PFSK-1 (cell line): ENCODE results near the gene ATXN1.

Source experiments
- FOXP2 ChIP-seq: optimal IDR thresholded peaks from 2 replicates; pipeline ENCODE3; 2011; ENCODE audit warnings: borderline replicate concordance, control low read depth, inconsistent platforms; ENCODE audit not compliant: insufficient read depth; ENCODE audit errors: extremely low read length, extremely low read depth
- POLR2AphosphoS5 ChIP-seq: IDR thresholded peaks from 2 replicates; pipeline ENCODE4 v1.6.1; 2012; ENCODE audit warnings: low read depth, mild to moderate bottlenecking, control low read depth, low read length, moderate library complexity
- REST ChIP-seq, 2 experiments: IDR thresholded peaks; 2 replicates each; pipeline versions ENCODE4 v1.6.1 to v1.8.0; 2011 to 2012; ENCODE audit warnings: low read depth in 2 of 2, low read length in 2 of 2, control low read depth in 1 of 2, inconsistent platforms in 1 of 2, mild to moderate bottlenecking in 1 of 2, moderate library complexity in 1 of 2; ENCODE audit not compliant: insufficient read depth in 1 of 2
- SIN3A ChIP-seq: IDR thresholded peaks from 2 replicates; pipeline ENCODE4 v1.6.1; 2012; ENCODE audit warnings: mild to moderate bottlenecking, low read length, moderate library complexity, borderline replicate concordance; ENCODE audit not compliant: insufficient read depth
- TAF1 ChIP-seq: IDR thresholded peaks from 2 replicates; pipeline ENCODE4 v1.6.1; 2012; ENCODE audit warnings: low read length, control low read depth, borderline replicate concordance; ENCODE audit not compliant: insufficient read depth

The ATXN1 gene

DNA sequence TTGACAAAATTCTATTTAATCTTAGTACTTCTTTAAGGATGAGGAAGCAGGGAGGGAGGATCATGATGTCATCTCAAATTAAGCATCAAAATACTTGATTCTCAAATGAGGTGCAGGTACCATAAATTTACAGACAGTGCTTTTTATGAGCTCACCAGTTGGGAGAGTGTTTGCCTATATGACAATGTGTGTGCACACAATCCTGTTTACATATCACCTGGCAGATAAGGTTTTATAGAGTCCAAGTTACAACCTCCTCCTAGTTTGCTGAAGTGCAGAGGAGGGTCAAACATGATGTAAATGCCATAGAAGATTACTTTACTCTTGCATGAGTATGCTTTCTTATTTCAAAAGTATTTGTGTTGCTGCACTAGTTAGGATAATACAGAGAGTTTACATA, 6.4 kb downstream of the ATXN1 start:
- no peak for TF ChIP-seq SIN3A
- TF ChIP-seq POLR2AphosphoS5 = no peak; the same call in 1 of the 2 replicates
- no peak for TF ChIP-seq REST (IDR thresholded peaks at IDR 0.05; ENCODE audit: insufficient read depth in 1 of 2, low read depth in 2 of 2, low read length in 2 of 2)
- TF ChIP-seq TAF1 = no peak
- no peak for TF ChIP-seq FOXP2

DNA sequence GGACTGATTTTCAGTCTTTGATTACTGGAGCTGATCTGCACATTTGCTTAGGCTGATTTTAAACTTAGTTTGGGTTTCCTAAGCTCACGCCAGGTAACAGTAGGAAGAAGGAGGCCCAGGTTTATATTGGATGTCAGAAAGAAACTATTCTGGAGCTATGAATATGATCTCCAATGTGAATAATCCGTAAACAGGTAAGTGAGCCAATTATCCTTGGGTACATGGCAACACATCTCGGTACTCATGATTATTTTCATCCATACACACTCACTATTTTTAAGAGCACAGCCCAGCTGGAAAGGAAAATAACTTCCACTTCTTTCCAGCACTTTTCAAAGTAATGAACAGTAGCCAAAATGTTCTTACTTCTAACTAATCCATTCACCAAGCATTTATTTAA, 7.0 kb downstream of the ATXN1 start:
- no peak for TF ChIP-seq TAF1
- no peak for TF ChIP-seq FOXP2
- TF ChIP-seq REST (IDR thresholded peaks at IDR 0.05; ENCODE audit: insufficient read depth in 1 of 2, low read depth in 2 of 2, low read length in 2 of 2) = no peak
- TF ChIP-seq SIN3A = no peak

DNA sequence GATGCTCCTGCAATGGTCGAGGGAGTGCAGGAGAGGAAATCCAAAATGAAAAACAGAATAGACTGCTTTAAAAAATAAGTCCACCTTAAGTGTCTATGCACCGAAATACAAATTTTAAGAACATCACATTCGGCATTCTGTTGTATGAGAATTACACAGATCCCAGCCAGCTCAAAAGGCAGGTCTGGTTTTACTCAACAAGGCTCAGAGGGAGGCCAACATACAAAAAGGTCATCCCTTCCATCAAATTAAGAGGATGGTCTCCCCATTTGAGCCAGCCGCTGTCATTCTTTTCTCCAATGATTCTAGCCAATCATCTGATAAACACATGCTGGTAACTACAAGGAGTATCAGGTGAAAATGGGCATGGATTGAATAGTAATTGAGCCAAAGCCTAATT, 7.9 kb downstream of the ATXN1 start:
- TF ChIP-seq REST (IDR thresholded peaks at IDR 0.05; ENCODE audit: insufficient read depth in 1 of 2, low read depth in 2 of 2, low read length in 2 of 2) = no peak
- no peak for TF ChIP-seq FOXP2
- TF ChIP-seq TAF1 = no peak
- TF ChIP-seq SIN3A = no peak
- TF ChIP-seq POLR2AphosphoS5 = 0 out of 2 replicates have a peak, but pooled peaks have one; percentile 25

GRCh38 chr6:16752206-16752866, 8.9 kb downstream of the ATXN1 start:
- TF ChIP-seq SIN3A = peak; percentile 99; the same call in 1 of the 2 replicates
- no peak for TF ChIP-seq FOXP2
- peak; percentile 76; the same call in 1 of the 2 replicates for TF ChIP-seq POLR2AphosphoS5
- 0 out of 4 replicates have a peak, but pooled peaks of 1 of the 2 experiments have one; percentile 72 for TF ChIP-seq REST (IDR thresholded peaks at IDR 0.05; ENCODE audit: insufficient read depth in 1 of 2, low read depth in 2 of 2, low read length in 2 of 2)
- peak; percentile 72; the same call in 1 of the 2 replicates for TF ChIP-seq TAF1
